BE2C (cell line): ENCODE results near the gene EFNA5.

Source experiments
- DNase-seq: peaks from one replicate; pipeline ENCODE4 v3.0.0-alpha.2; 2020
- H3K27me3 ChIP-seq: fragments of 250-450 bp; sonication (Bioruptor Pico); 2 replicates; pipeline ENCODE4 v1.5.1; 2020; ENCODE audit warnings: mild to moderate bottlenecking
- H3K36me3 ChIP-seq: fragments of 250-450 bp; sonication (Bioruptor Pico); 2 replicates; pipeline ENCODE4 v1.5.1; 2020; ENCODE audit warnings: mild to moderate bottlenecking
- H3K4me1 ChIP-seq: fragments of 250-450 bp; sonication (Bioruptor Pico); 2 replicates; pipeline ENCODE4 v1.5.1; 2020
- H3K4me3 ChIP-seq: 2 replicates; pipeline ENCODE4 v1.5.1; 2011; ENCODE audit warnings: low read depth, low read length
- H3K9me3 ChIP-seq: fragments of 250-450 bp; sonication (Bioruptor Pico); 2 replicates; pipeline ENCODE4 v1.5.1; 2020
- CTCF ChIP-seq: IDR thresholded peaks from 2 replicates; pipeline ENCODE4 v1.5.1; 2012; ENCODE audit warnings: mild to moderate bottlenecking, low read depth, low read length

EFNA5 gene

GRCh38 chr5:107671742-107672210, 1.0 kb upstream of the EFNA5 start:
- peak; percentile 50 for DNase-seq
- Histone ChIP-seq H3K4me1 (no peaks in the 10 kb centered on the region), H3K36me3 (no peaks in the 10 kb centered on the region), H3K9me3 (no peaks in the 10 kb centered on the region), H3K4me3 (peak overlapping the region; percentile 87), H3K27me3 (no peaks in the 10 kb centered on the region)
- TF ChIP-seq CTCF = no peak

- no peak for TF ChIP-seq CTCF
- no peaks in the 10 kb centered on the region for H3K36me3 ChIP-seq
- no peaks in the 10 kb centered on the region for H3K9me3 ChIP-seq
- H3K4me3 ChIP-seq = peak overlapping the region; percentile 87
- no peaks in the 10 kb centered on the region for H3K27me3 ChIP-seq
- DNase-seq = peak; percentile 73
- peaks cover 5% of the 10 kb centered on the region; the same call in 1 of the 2 replicates for H3K4me1 ChIP-seq
These were observed 428 bp downstream of the EFNA5 start for GRCh38 chr5:107670087-107670931.

- TF ChIP-seq CTCF = no peak
- no peaks in the 10 kb centered on the region for H3K27me3 ChIP-seq
- DNase-seq = peak; percentile 68
- H3K9me3 ChIP-seq = no peaks in the 10 kb centered on the region
- no peaks in the 10 kb centered on the region for H3K36me3 ChIP-seq
- peaks cover 5% of the 10 kb centered on the region; the same call in 1 of the 2 replicates for H3K4me1 ChIP-seq
- peak overlapping the region; percentile 87 for H3K4me3 ChIP-seq
These were observed 1.4 kb downstream of the EFNA5 start for GRCh38 chr5:107669096-107670031.

- peaks cover 5% of the 10 kb centered on the region; the same call in 1 of the 2 replicates for H3K4me1 ChIP-seq
- TF ChIP-seq CTCF = 0 out of 2 replicates have a peak, but pooled peaks have one; percentile 20
- no peaks in the 10 kb centered on the region for H3K36me3 ChIP-seq
- peak overlapping the region; percentile 87 for H3K4me3 ChIP-seq
- DNase-seq = no peak
- no peaks in the 10 kb centered on the region for H3K9me3 ChIP-seq
- no peaks in the 10 kb centered on the region for H3K27me3 ChIP-seq
These were observed 2.3 kb downstream of the EFNA5 start for GRCh38 chr5:107668154-107669095.

GRCh38 chr5:107666051-107666655, 4.6 kb downstream of the EFNA5 start:
- H3K36me3 ChIP-seq = no peaks in the 10 kb centered on the region
- no peak for DNase-seq
- no peak for TF ChIP-seq CTCF
- H3K4me3 ChIP-seq = no peak overlapping the region
- H3K27me3 ChIP-seq = no peaks in the 10 kb centered on the region
- H3K9me3 ChIP-seq = no peaks in the 10 kb centered on the region
- peaks cover 11% of the 10 kb centered on the region for H3K4me1 ChIP-seq
